HG02588 (cell line): ENCODE results near the gene LRRC8C.
A peak's percentile ranks its signal among the peaks of the same experiment; 100 is the strongest.
"Not testable (repeated sequence)": the region's sequence is repeated elsewhere in the genome, so short reads cannot be mapped to it uniquely, and the experiment has no call there.

Experiments used
- ATAC-seq: cut with Tn5 transposase; IDR thresholded peaks from one replicate; pipeline ENCODE4 v1.9.1; 2021; ENCODE audit warnings: mild to moderate bottlenecking, moderate library complexity; ENCODE audit not compliant: unreplicated experiment

The LRRC8C gene

GRCh38 chr1:89632657-89633247 lies at the start of gene LRRC8C:
TSS of gene LRRC8C (plus strand) at chr1:89633120. CDS start at chr1:89686474, 53,354 bp downstream.
- ATAC-seq = peak; percentile 87

- no peak for ATAC-seq
Measured at GRCh38 chr1:89584211-89584610, 48.7 kb upstream of the LRRC8C start.

DNA sequence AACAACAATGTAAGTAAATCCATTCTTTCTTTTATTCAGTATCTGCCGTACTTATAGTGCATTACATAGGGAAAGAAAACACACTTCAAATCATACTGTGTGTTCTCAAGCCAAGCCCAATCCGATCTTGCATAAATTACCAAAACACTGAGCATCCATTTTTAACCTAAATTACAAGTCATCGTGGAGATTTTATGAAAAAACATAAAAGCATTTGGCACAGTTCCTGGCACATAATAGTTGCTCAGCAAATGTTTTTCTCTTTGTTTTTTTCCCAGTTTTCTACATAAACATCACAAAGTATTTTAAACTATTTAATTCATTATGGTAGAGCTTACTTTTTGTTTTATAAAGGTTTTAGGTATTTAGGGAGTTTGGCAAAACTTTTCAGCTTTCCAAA lies 48.1 kb upstream of the LRRC8C start:
- no peak for ATAC-seq

DNA sequence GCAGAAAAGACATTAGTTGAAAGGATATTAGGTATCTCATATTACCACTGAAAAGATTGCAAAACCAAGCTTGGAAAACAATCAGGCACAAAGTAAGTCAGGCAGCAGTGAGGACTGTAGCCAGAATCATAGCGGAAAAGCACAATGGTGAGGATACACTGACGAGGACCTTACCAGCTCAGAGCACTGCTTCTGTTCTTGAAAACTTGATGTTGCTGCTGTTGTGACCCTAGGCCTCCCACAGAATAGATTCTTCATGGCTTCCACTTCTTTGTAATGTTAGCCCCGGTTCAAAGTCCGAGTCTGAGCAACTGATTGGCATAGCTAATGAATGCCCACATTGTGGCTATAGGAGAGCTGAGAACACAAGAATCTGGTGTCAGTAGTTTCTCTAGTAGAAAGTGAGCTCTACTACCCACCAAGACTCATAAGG lies 45.2 kb upstream of the LRRC8C start:
- no peak for ATAC-seq

- ATAC-seq = no peak
Measured at GRCh38 chr1:89588480-89588879, 44.4 kb upstream of the LRRC8C start.

DNA sequence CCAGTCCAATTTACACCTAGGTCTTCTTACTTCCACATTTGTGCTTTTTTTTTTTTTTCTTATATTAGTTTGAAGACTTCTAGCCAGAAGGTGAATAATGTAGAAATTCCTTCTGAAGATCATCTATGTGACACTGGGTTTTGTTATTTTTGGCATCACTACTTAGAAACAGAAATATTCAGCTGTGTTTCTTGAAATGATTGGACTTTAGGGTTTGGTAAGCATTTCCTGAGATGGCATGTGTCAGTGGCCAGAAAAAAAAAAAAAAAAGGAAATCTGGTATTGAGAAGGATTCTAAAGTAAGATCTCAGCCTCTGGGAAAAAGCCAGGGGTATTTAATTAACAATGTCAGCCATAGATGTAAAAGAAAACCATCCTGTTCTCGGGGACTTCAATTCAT lies 43.4 kb upstream of the LRRC8C start:
- no peak for ATAC-seq

- ATAC-seq = no peak
Measured at GRCh38 chr1:89590341-89591080, 42.4 kb upstream of the LRRC8C start.

- not testable (repeated sequence) for ATAC-seq
Measured at GRCh38 chr1:89592861-89593302, 40.0 kb upstream of the LRRC8C start.

DNA sequence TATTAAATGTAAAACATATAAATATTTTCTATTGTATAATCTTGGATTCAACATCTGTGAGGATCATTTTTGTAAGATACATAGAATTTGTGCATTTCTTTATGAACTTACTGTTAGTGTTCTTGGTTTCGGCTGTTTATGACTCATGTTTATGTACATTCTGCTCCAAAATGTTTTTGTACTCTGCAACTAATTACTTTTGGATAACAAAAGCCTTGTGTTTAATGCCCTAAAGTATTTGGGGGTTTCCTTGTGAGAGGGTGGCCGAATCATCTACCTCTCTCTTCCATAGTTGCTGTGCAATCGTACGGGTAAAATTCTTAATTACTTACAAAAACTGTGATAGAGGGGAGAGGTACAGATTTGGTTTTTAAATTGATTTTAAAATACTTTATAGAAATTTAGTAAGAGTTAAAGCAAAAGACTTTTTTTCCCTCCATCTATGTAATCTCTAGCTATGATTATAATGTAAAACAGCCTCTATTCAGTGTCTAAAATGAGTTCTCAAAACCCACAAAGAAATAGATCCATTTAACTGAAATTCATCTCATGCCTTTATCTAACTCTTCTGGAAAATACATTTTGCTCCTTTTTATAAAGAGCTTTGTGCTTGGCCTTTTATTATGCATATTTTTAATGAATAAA lies 38.7 kb upstream of the LRRC8C start:
- ATAC-seq = no peak

DNA sequence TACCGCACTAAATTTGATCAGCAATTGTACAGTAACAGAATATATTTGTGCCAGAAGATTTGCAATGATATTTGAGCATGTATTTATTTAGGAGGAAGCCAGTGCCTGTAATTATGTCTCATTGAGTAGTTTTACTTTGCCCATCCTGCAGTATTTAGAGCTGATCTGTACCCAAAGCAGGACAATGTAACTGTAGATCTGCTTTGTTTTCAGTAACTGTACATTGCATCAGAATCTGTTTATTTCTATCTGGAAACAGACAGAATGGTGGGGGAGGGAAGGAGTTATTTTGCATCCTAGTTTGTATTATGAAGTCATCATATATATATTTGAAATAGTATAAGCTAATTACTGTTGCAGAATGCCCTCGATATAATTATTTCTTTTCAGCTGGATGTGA lies 36.2 kb upstream of the LRRC8C start:
- ATAC-seq = no peak

DNA sequence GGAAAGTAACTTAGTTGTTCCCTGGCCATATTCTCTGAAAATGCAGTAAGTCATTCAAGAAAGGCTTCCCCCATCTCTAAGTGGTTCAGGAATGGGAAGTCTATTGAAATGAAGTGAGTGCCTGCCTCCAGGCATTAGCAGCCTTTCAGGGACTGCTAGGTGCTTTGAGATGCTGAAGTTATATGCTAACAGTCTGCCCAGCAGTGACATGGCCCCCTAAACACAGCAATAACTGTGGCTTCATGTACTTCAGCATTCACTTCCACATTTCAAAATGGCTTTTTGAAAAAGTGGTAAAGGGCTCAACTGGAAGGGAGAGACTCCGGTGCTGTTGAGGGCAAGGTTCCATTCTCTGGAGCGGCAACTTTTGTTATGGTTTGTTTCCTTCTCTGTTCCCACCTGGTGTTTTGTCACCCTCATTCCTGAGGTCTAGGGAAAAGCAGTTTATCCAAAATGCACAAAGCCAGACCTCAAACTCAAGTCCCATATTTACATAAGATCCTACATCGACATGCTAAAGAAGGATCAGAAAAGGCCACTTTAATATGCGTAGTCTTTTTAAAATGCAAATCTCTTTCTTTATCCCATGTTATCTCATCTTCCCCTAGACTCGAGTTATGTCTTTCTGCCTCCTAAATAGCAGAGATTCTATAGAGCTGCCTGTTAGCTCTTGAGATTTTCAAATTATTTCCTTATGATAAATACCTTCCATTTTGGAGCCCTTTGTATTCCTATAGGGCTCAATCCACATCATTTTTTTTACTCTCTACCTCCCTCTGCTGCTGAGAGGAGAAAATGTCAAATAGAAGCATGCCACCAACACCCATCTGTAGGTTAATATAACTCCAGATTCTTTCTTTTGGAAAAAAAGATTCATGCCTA lies 34.2 kb upstream of the LRRC8C start:
- no peak for ATAC-seq

- ATAC-seq = no peak
Measured at GRCh38 chr1:89599332-89599630, 33.6 kb upstream of the LRRC8C start.

DNA sequence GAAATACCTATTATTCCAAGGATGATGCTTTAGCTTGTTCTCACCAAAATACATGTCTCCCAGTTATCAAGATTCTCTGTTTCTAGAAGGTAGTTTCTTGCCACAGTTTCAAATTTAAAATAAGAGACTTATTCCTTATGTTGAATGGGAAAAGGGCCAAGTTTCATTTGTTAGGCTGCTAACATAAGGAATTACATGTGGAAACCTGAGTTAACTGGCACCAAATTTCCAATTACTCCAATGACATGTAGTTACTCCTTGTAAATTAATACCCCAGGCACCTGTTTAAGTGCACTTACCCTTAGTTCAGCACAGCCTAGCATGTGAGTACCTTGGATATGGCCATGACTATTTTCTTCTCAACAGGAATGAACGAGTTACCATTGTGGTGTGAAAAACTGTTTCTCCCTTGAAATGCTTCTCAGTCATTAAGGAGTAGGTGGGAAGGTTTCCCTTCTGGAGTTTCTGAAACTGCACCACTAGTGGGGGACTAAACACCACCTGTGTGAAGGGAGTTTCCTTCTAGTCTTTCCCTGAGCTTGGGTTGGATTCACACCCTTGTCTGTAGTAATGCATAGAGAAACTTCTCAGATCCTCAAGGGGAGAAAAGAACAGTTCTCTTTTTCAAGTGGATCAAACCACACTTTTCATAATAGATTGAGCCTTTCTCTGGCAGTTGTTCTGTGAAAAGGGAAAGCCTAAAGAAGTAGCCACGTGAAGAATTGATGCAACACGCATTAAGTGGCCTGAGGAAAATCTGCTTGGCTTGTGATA lies 32.3 kb upstream of the LRRC8C start:
- no peak for ATAC-seq

DNA sequence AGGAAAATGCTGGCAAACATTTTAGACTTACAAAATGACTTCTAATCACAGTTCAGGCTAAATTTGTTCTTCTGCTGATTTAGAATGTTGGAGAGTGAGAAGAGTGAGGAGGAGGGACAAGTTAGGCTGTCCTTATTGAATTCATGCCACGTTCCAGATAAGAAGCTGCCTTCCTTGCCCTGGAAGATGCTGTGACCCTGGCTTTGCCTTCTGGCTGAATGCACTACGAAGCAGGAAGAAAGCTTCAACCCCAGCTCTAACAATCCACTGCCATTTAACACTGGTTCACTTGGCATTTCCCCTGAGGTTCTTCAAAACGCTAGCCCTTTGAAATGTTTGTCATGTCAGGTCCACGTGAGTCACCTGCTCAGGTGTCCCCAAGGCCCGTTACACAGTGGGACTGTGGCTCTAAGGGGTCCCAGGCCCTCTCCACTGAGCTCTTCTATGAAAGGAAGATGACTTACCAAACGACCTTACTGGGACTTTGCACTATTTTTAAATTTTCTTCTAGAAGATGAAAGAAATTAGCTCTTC lies 30.0 kb upstream of the LRRC8C start:
- no peak for ATAC-seq

DNA sequence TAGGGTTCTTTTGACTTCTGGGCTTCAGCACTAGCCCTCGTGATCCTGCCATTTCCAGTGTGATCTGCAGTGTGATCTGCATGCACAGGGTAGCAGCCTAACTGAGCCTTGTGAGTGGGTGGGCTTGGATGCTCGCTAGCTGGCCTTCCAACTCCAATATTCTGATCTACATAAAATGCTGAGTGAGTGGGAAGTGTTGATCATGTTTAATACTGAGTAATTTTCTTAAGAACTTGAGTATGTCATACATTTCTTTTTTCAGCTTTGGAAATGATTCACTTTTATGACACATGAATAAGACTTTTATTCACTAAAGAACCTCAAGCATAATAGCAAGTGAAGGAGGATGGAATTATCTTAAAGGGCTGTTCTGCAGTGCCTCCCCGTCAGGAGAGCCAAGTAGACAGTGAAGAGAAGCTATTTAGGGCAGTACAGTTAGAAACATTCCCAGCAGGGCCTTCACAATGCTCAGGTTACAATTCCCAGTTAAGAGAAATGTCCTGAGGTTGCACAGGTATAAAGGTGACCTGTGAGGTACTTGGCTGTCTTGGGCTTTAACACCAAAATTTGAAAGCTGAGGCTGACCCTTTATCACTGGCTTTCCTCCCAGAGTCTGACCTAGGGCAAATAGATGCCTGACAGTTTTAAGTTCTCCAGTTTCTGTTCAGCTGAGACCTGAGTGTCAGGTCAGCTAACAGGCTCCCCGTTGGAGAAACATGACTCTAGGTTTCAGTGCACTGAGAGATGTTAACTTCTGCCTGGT lies 29.1 kb upstream of the LRRC8C start:
- ATAC-seq = no peak

DNA sequence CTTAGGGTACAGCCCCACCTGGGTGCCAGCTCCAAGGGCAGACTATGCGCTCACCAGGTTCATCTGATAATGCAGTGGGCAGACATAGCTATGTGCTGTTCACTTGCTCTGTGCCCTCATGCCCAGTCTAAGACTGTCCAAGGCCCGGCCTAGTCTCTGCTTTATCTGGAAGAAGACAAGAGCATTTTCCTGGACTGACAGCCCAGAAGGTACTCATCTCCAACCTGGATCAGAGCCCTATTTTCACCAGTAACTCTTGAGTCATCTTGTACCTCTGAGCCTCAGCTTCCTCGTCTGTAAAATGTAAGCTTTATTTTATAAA lies 28.5 kb upstream of the LRRC8C start:
- no peak for ATAC-seq

GRCh38 chr1:89605692-89606091 lies 27.2 kb upstream of the LRRC8C start:
- ATAC-seq = no peak

- ATAC-seq = no peak
Measured at GRCh38 chr1:89606227-89606980, 26.5 kb upstream of the LRRC8C start.

DNA sequence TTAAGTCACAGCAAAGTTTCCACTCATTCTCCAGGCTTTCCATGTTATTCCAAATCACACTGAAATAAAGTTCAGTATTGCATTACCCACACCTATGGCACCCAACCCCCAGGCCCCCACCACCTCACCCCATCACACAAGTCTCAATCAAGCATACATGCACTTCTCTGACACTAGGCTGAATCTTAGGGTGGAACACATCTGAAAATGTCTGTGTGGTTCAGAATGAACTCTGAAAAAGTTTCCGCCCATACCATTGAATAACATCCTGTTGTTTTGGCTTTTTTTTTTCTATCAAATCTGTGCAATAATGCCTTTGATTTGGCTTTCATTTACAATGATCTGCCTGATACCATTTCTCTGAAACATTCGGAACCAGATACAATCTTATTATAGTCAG lies 25.8 kb upstream of the LRRC8C start:
- ATAC-seq = no peak
